Psoas muscle (tissue), 8 donors: ENCODE measurements around the gene KRT17. TPM values are rescaled to one million over a fixed set of nuclear protein-coding genes. Genes with fewer than 3 reads are reported as not detected.

Source experiments
- ATAC-seq, 4 donors: fragments of 200-7000 bp; cut with Tn5 transposase; one replicate each; pipeline ENCODE4 v1.9.1; 2020; ENCODE audit warnings: moderate library complexity in 3 of 4, mild to moderate bottlenecking in 2 of 4
- DNase-seq, 2 donors: peaks; one replicate each; pipeline ENCODE4 v3.0.0-alpha.2; 2020
- H3K27ac ChIP-seq: fragments of 200-600 bp; one replicate; pipeline ENCODE4 v1.8.0; 2022
- H3K27me3 ChIP-seq, 3 donors: fragments of 200-600 bp in 1 of 3; one replicate each; pipeline versions ENCODE4 v1.6.1 to v1.8.0; 2013 to 2022; ENCODE audit warnings: low read length in 2 of 3, mild to moderate bottlenecking in 2 of 3, moderate library complexity in 1 of 3; ENCODE audit not compliant: insufficient read depth in 3 of 3
- H3K36me3 ChIP-seq, 2 donors: fragments of 200-600 bp in 1 of 2; one replicate each; pipeline versions ENCODE4 v1.6.1 to v1.8.0; 2013 to 2022; ENCODE audit warnings: low read depth in 1 of 2, mild to moderate bottlenecking in 1 of 2, moderate library complexity in 1 of 2; ENCODE audit not compliant: insufficient read depth in 1 of 2
- H3K4me1 ChIP-seq: fragments of 200-600 bp; one replicate; pipeline ENCODE4 v1.8.0; 2022
- H3K4me3 ChIP-seq: fragments of 200-600 bp; one replicate; pipeline ENCODE4 v1.8.0; 2022; ENCODE audit warnings: mild to moderate bottlenecking
- H3K9me3 ChIP-seq: fragments of 200-600 bp; one replicate; pipeline ENCODE4 v1.8.0; 2022
- WGBS, 3 donors: extraction: QIAGEN DNeasy Blood & Tissue Kit; methylation state at CpG; one replicate each; pipeline versions ENCODE4 v1.1.6 to v1.1.7; 2013; 5-methylcytosine and 5-hydroxymethylcytosine counted together
- intact Hi-C, 2 donors: fragments of 100-400 bp; cut with DNase I; formaldehyde crosslinking; loops; one replicate each; pipeline versions ENCODE4 v1.11.0 to v1.14.2; 2022
- polyA plus RNA-seq, 3 donors: library from polyadenylated mRNA; stranded (reverse); fragments of 200-250 nt; gene quantifications; one replicate each; pipeline ENCODE4 v1.2.3, GENCODE V29; 2013
- total RNA-seq, 4 donors: library from RNA; stranded (reverse); fragmentation: NEBNext Ultra II Directional in 2 of 4; extraction: Animal tissue kit (Norgen Biotek cat#: 25700) in 2 of 4; gene quantifications; one replicate each; pipeline versions ENCODE4 v1.2.1 to v1.2.4, GENCODE V29; 2021 to 2023
- TF ChIP-seq, protein P1 (sequence below): fragments of 200-600 bp; IDR thresholded peaks from one replicate; pipeline ENCODE4 v1.8.0; 2022; ENCODE audit warnings: antibody characterized with exemption
- donor health status: healthy with polysubstance abuse.
- donor health status: DM: no; HTN: no; CAD: no; lungs with moderate emphysema.
- donor health status: Bipolar disorder and iron deficiency.
- donor health status: healthy.
- donor health status: DM: yes; HTN: yes; CAD: no.
- donor health status: DM: no; HTN: no; CAD: no.
- donor health status: DM: no; HTN: no; CAD: no.
- donor health status: DM: yes; HTN: yes; CAD: no.

KRT17 gene
- total and polyA plus RNA-seq, 7 donors: 0.10 to 0.38 (median 0.20) TPM; not detected in 4

GRCh38 chr17:41639492-41640473, 15.4 kb upstream of the KRT17 start:
- Histone ChIP-seq H3K4me3 (no peak overlapping the region), H3K27ac (no peak overlapping the region), H3K27me3 (no peaks in the 10 kb centered on the region), H3K36me3 (no peaks in the 10 kb centered on the region), H3K9me3 (no peaks in the 10 kb centered on the region), H3K4me1 (peaks cover 7% of the 10 kb centered on the region)
- WGBS, 3 donors: 90 to 94% (median 92%) methylated on average over 7 of the region's 7 CpGs
- ATAC-seq (no peak), DNase-seq (no peak)
- TF ChIP-seq, protein P1, sequence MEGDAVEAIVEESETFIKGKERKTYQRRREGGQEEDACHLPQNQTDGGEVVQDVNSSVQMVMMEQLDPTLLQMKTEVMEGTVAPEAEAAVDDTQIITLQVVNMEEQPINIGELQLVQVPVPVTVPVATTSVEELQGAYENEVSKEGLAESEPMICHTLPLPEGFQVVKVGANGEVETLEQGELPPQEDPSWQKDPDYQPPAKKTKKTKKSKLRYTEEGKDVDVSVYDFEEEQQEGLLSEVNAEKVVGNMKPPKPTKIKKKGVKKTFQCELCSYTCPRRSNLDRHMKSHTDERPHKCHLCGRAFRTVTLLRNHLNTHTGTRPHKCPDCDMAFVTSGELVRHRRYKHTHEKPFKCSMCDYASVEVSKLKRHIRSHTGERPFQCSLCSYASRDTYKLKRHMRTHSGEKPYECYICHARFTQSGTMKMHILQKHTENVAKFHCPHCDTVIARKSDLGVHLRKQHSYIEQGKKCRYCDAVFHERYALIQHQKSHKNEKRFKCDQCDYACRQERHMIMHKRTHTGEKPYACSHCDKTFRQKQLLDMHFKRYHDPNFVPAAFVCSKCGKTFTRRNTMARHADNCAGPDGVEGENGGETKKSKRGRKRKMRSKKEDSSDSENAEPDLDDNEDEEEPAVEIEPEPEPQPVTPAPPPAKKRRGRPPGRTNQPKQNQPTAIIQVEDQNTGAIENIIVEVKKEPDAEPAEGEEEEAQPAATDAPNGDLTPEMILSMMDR: no peak
- intact Hi-C loops: loop anchor here in 1 of 2 donors (10.0 kb wide), 1 partner anchor 225 kb away; no protein-coding TSS in a partner anchor

- 86 to 90% (median 88%) methylated on average over 4 to 6 of the region's 6 CpGs for WGBS, 3 donors
- Histone ChIP-seq H3K4me3 (no peak overlapping the region), H3K36me3 (no peaks in the 10 kb centered on the region), H3K9me3 (no peaks in the 10 kb centered on the region), H3K27ac (no peak overlapping the region), H3K4me1 (peaks cover 7% of the 10 kb centered on the region), H3K27me3 (no peaks in the 10 kb centered on the region)
- intact Hi-C loops: no loop called here
- DNase-seq: no peak
- TF ChIP-seq, protein P1: no peak
- ATAC-seq: no peak
Measured at GRCh38 chr17:41638941-41639340, 14.6 kb upstream of the KRT17 start.

DNA sequence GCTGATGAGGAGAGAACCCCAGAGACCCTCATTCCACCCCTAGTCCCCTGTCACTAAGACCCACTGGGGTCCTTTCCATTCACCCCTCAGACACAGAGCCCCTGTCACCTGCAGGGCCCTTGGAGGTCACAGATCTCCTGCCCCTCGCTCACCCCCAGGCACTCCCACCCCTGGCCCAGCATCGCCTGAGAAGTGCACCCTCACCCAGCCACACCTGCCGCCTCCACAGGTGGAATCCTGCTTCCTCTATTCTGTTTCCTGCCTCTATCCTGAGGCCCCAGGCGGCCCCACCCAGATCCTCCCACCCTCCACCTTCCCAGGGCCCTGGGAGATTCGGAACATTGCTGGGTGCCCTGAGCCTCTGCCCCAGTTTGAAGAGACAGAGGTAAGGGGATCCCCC, 13.8 kb upstream of the KRT17 start:
- DNase-seq (no peak), ATAC-seq (no peak)
- TF ChIP-seq, protein P1: no peak
- Histone ChIP-seq H3K9me3 (no peaks in the 10 kb centered on the region), H3K4me1 (peaks cover 7% of the 10 kb centered on the region), H3K27ac (no peak overlapping the region), H3K36me3 (no peaks in the 10 kb centered on the region), H3K4me3 (no peak overlapping the region), H3K27me3 (no peaks in the 10 kb centered on the region)
- intact Hi-C loops: no loop called here
- 88 to 97% (median 91%) methylated on average over 5 of the region's 5 CpGs for WGBS, 3 donors

GRCh38 chr17:41636652-41637051, 12.3 kb upstream of the KRT17 start:
- Histone ChIP-seq H3K36me3 (no peaks in the 10 kb centered on the region), H3K9me3 (no peaks in the 10 kb centered on the region), H3K4me1 (peaks cover 7% of the 10 kb centered on the region), H3K27me3 (no peaks in the 10 kb centered on the region), H3K4me3 (no peak overlapping the region), H3K27ac (no peak overlapping the region)
- ATAC-seq (no peak), DNase-seq (no peak)
- 62 to 84% (median 73%) methylated on average over 8 to 9 of the region's 9 CpGs for WGBS, 3 donors
- intact Hi-C loops: no loop called here
- TF ChIP-seq, protein P1: no peak
